Epithelial cell of proximal tubule (primary cell): Measurements from ENCODE around the gene PCDH15. TPM values are rescaled to one million over a fixed set of nuclear protein-coding genes. Genes with fewer than 3 reads are reported as not detected.
"Not testable (repeated sequence)": the region's sequence is repeated elsewhere in the genome, so short reads cannot be mapped to it uniquely, and the experiment has no call there.

Experiments used
- DNase-seq: peaks from one replicate; pipeline ENCODE4 v3.0.0-alpha.2; 2011; ENCODE audit warnings: low read depth
- H3K4me3 ChIP-seq: 2 replicates; pipeline ENCODE4 v1.5.1; 2011; ENCODE audit warnings: low read depth, mild to moderate bottlenecking, low read length
- CTCF ChIP-seq: conservative IDR thresholded peaks from 2 replicates; pipeline ENCODE4 v1.5.1; 2012; ENCODE audit warnings: low read depth, mild to moderate bottlenecking, low read length
- total RNA-seq: library from RNA; depleted of rRNA; stranded (reverse); fragments of >200 nt; gene quantifications from 2 replicates; pipeline ENCODE4 v1.2.3, GENCODE V29; 2015

The PCDH15 gene
- total RNA-seq, 1 donor from 2014 or later, result not detected

GRCh38 chr10:53977267-53977666, 823.8 kb downstream of the PCDH15 start:
- H3K4me3 ChIP-seq, result no peak overlapping the region
- no peak for DNase-seq
- TF ChIP-seq CTCF, result no peak

- no peak for TF ChIP-seq CTCF
- H3K4me3 ChIP-seq, result no peak overlapping the region
- no peak for DNase-seq
Observed at GRCh38 chr10:53957401-53957800, 843.6 kb downstream of the PCDH15 start.

- TF ChIP-seq CTCF, result no peak
- H3K4me3 ChIP-seq, result no peak overlapping the region
- no peak for DNase-seq
Observed at GRCh38 chr10:53955091-53955490, 845.9 kb downstream of the PCDH15 start.

GRCh38 chr10:53952698-53953630, 848.1 kb downstream of the PCDH15 start:
- TF ChIP-seq CTCF, result no peak
- no peak for DNase-seq
- H3K4me3 ChIP-seq, result no peak overlapping the region

GRCh38 chr10:53939654-53940053, 861.4 kb downstream of the PCDH15 start:
- H3K4me3 ChIP-seq, result no peak overlapping the region
- no peak for DNase-seq
- no peak for TF ChIP-seq CTCF

GRCh38 chr10:53930648-53931047, 870.4 kb downstream of the PCDH15 start:
- no peak for TF ChIP-seq CTCF
- DNase-seq, result no peak
- H3K4me3 ChIP-seq, result no peak overlapping the region

GRCh38 chr10:53924051-53924700, 876.9 kb downstream of the PCDH15 start:
- DNase-seq, H3K4me3 ChIP-seq: not testable (repeated sequence)
